Tongue (tissue), 2 donors: ENCODE measurements around the gene CLIC3. TPM values are rescaled to one million over a fixed set of nuclear protein-coding genes. Genes with fewer than 3 reads are reported as not detected.

Experiments
- DNase-seq: peaks from one replicate; pipeline ENCODE4 v3.0.0-alpha.2; 2015
- total RNA-seq: library from RNA; depleted of rRNA; stranded (reverse); fragments of >200 nt; gene quantifications from one replicate; pipeline ENCODE4 v1.2.3, GENCODE V29; 2014

Gene CLIC3
- total RNA-seq, 1 donor from 2014 or later = 4.9 TPM

DNA sequence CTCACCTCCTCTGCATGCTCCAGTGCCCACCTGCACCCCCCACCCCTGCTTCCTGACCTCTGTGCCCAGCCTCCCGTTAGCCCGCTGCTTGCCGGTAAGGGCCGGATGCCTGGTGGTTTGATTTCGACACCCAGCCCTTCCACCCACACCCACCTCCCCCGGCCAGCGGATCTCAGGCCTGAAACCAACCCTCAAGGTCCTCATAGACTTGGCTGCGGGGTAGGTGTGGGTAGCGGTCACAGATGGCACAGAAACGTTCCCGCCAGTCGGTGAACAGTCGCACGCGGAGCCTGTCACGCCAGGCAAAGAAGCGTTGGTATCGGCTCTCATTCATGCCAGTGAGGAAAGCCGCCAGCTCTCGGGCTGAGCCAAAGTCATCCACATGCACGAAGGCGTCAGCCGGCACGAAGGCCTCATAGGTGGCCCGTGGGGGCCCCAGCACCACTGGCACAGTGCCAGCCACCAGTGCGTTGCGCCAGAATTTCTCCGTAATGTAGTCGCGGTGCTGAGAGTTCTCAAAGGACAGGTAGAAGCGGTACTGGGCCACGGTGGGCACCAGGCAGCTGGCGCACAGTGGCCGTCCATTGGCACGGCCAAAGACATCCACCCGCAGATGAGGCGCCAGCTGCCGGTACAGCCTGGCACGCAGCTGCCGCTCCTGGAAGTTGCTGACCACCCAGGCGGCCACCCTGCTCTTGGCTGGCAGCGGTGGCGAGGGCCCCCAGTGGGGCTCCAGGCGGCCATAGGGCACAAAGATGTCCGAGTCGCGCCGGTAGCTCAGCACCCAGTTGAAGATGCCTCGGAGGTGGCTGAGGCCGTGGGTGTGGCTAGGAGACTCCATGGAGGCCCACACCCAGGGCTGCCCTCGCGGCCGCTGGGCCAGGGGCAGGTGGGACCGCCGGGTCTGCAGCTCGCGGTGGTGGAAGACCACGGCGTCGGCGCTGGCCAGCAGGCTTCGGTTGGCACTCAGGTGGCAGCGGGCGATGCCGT is 34.5 kb upstream of the CLIC3 start:
- DNase-seq = no peak

DNA sequence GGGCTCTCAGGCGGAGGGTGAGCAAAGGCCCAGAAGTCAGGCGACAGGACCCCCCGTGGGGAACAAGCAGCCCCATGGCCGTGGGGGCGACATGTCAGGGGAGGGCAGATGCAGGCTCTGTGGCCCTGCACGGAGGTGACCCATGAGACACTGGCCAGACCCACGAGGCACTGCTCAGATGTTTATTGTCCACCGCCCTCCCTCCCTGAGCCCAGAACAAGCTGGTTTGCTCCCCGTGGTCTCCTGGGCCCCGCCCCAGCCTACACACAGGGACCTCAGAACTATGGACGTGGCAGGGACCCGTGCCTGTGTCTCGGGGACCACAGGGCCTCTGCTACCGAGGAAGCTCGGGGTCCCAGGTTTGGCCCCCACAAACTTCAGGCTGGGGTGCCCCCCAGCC is 33.6 kb upstream of the CLIC3 start:
- DNase-seq = no peak

DNA sequence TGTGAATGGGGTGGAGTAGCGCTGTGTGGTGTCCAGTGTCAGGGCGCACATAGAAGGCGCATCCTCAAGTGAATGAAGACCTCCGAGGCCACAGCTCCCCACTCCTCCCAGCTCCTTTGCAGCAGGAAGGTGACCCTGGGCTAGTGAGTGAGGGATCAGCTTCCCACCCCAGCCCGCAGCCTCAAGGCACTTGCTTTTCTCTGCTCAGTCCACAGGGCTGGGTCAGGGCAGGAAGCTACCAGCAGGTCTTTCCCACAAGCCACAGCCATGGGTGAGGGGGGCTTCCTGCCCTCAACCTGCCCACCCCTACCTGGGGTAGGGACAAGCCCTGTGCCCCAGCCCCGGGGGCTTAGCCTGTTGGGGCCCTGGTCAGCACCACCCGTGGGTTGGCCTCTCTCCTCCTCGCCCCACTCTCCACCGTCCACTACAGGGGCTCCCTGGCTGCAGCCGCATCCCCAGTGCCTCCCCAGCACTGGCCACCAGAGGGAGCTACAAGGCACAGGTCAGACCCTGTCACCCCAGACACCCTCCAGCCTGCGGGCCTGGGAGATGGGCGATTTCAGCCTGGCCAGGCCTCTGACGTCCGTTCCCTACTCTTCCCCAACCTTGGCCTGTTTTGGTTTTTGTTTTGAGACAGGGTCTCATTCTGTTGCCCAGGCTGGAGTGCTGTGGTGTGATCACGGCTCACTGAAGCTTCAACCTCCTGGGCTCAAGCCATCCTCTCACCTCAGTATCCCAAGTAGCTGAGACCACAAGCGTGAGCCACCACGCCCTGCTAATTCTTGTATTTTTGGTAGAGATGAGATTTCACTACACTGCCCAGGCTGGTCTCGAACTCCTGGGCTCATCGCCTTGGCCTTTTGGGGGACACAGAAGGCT is 32.9 kb upstream of the CLIC3 start:
- peak; percentile 68 for DNase-seq

DNA sequence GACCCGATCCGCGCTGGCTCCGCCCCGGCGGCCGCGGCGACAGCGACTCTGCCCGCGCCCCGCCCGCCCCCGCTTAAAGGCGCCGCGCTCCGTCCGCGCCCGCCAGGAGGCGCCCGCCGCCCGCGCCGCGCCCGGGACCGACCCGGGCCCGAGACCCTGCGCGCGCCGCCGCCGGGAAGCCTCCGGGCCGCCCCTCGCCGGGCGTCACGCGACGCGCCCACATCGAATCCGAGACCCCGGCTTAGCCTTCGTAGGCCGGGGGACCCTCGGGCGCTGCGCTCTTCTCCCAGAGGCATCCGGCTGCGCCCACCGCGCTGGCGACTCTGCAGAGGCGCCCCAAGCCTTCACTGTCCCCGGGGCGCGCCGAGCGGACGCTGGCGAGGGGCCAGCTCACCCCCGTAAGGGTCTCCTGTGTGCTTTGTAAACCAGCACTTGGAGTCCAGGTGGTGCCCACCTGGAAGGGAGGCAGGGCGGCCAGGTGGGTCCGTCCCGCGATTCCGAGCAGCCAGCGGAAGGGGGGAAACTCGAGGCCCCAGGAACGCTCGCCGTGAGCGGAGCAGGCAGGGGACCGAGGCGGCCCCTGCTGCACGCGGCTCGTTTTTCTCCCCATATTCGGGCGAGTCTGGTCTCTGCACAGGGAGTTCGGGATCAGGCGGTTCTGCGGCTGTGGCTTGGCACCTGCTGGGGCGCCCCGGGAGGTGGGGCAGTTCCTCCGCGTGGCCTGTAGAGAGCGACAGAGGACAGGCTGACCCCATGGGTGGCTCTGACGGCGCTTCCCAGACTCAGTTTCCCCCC is 32.1 kb upstream of the CLIC3 start:
- DNase-seq = peak; percentile 79

DNA sequence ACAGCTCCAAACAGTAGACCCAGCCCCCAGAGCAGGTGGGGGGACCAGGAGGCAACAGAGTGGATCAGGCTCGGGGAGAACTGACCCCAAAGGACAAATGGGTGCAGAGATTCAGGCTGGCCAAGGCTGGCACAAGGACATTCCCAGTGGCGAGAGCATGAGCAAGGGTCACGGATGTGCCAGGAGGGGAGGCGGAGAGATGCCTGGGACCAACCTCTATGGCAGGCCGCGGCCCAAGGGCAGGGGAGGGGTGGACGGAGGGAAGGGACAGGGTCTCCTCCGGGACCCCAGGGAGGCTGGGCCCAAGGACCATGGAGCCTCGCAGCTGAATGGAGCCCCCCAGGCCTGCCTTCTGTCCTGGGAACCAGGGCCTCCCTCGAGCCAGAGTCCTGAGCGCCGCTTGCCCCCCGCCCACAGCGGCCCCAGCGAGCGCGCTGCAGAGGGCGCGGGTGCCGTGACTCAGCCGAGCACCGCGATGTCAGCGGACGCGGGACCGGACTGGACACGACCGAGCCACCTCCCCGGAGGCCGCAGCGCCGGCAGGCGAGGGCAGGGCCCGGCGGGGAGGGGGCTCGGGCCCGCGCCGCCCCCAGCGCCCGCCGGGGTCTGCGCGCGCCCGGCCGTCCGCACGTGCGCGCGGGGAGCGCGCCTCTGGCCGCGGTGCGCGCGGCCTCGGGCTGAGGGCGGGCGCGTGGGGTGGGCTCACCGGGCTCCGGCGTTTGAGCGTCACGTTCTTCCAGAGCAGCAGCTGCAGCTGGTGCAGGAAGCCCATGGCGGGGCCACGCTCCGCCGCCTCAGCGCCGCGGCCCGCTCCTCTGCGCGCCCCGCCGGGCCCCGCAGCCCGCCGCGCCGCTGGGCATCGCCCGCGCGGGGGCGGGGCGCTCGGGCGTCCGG is 31.2 kb upstream of the CLIC3 start, which contains the start of gene ABCA2:
ABCA2 (minus strand) TSS at position 869 of the 894 bp plus-strand sequence; CDS start at position 772, 97 bp downstream.
- DNase-seq = no peak

DNA sequence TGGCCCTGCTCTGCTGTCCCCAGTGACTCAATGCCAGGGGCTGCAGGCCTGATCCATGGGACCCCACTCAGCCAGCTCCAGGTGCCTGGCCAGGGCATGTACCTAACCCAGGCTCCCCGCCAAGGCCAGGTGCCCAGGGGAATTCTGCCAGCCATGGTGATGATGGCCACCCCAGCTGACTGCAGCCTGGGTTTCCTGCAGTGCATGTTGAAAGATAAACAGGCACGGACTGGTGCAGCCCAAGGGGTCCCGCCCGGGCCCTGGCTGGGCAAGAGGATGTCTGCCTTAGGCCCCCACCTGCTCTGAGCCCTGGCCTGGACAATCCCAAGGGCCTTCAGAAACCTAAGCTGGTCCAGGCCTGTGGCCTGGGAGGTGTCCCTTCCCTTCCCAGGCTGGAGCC is 30.5 kb upstream of the CLIC3 start:
- no peak for DNase-seq

DNA sequence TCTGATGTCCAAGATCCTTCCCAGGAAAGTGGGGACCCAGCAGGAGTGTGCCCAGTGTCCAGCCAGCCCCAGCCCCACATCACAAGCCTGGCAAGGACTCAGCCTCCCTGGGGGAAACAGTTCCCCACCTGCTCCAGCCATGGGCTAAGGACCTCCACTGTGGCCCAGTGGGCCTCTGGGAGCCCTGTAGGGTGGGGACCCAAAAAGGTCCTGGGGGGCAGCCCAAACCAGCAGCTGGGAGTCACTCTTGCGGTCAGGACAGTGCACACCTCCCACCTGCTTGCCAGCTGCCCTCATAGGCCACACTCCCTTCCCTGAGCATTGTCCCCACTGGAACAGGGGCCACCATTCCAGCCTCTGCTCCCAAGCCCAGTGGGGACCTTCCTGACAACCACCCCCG is 30.0 kb upstream of the CLIC3 start:
- no peak for DNase-seq

DNA sequence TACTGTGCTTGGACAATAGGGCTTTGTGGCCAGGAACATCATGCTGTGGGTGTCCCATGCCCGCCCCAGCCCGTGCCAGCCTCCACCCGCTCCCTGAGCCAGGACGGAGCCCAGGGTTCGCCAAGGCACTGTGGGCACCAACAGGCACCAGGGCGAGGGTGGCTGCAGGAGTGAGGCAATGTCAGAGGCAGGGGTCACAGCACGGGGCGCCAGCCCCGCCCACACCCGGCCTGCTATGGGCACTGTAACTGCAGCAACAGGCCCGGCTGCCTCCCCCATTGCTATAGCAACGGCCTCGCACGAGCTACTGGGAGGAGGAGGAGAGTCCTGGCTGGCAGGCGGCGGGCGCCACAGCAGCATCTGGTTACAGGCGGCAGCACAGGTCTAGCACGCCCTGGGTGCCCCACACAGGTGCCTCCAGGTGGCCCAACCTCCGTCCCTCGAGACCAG is 29.2 kb upstream of the CLIC3 start:
- DNase-seq = peak; percentile 50

DNA sequence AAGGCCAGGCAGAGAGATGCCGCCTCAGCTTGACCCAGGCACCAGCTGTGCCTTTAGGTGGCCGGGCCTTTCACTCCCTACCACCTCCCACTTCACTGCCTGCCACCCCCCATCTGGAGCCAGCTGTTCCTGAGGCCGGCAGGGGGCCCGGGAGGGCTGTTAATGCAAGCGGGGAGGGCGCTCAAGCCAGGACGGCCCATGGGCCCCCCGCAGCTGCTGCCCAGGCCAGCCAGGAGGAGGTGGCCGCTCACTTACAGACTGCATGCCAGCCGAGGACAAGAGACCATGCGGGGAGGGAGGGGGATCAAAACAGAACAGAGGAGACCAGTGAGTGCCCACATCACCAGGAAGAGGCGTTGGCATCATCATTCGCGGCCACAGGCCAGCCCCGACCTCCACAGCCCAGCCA is 27.2 kb upstream of the CLIC3 start:
- peak; percentile 37 for DNase-seq

DNA sequence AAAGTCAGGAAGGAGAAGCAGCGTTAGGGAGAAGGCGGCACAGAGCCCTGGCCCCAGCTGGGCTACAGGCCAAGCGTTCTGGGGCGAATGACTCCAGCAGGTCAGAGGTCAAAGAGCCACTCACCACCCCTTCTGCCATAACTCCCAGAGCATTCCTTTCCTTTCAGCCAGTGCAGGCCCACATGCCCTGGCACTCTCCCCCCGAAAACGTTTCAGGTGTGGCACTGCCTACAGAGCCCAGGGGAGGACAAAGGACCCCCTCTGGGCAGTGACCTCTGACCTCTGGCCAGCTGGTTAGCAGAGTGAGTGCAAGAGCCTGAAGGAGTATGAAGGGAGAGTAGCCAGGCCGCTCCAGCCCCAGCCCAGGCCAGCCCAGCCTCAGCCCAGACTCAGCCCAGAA is 26.8 kb upstream of the CLIC3 start:
- no peak for DNase-seq

DNA sequence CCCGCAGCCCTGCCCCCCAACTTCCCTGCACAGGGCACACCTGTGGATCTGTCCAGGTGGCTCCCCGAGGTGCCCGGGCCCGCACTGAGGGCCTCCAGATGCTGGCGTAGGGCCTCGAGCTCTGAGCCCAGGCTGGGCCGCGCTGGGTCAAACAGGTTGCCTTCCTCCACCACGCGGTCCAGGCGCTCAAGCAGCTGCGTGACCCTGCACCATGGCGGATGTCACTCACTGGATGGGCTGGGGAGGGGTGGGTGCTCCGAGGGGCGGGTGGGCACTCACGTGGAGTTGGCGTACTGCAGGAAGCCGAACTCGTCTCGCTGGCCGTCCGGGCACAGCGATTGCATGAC is 26.3 kb upstream of the CLIC3 start:
- no peak for DNase-seq

DNA sequence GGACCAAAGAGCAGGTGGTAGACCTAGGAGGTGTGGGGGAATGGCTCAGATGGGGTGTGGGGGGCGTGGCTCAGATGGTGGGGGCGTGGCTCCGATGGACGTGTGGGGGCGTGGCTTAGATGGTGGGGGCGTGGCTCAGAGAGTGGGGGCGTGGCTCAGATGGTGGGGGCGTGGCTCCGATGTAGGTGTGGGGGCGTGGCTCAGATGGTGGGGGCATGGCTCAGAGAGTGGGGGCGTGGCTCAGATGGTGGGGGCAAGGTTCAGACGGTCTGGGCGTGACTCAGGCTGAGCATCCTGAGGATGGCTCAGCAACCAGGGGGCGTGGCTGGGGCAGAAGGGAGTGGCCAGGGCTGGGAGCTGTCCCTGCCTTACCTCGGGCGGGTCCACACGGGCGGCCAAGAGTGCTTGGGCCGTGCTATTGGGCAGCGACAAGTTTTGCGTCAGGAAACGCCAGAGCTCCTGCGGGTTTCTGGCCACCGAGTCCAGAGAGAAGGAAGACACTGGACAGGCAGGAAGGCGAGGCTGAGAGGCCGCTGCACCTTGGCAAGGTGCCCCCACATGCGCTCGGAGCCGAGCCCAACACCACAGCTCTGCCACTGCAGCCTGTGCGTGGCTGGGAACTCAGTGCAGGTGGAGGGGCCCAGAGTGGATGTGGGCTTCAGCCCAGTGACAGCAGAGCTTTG is 25.8 kb upstream of the CLIC3 start:
- no peak for DNase-seq

DNA sequence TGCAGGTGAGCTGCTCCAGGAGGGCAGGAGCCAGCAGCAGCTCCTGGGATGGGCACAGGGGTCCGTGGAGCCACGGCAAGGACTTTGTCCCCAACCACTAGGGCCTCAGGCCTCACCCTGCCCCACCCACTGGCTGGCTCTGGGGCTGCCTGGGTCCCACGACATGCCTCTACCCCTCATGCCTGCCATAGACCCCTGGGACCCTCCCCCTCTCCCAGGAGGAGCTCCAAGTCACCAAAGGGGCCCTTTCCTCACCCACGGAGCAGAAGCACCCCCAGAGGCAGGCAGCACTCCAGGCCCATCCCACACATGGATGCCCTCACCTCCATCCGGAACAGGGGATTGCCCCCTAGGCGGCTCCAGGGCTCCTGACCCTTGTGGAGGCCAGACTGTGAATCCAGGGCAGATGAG is 25.2 kb upstream of the CLIC3 start:
- no peak for DNase-seq

DNA sequence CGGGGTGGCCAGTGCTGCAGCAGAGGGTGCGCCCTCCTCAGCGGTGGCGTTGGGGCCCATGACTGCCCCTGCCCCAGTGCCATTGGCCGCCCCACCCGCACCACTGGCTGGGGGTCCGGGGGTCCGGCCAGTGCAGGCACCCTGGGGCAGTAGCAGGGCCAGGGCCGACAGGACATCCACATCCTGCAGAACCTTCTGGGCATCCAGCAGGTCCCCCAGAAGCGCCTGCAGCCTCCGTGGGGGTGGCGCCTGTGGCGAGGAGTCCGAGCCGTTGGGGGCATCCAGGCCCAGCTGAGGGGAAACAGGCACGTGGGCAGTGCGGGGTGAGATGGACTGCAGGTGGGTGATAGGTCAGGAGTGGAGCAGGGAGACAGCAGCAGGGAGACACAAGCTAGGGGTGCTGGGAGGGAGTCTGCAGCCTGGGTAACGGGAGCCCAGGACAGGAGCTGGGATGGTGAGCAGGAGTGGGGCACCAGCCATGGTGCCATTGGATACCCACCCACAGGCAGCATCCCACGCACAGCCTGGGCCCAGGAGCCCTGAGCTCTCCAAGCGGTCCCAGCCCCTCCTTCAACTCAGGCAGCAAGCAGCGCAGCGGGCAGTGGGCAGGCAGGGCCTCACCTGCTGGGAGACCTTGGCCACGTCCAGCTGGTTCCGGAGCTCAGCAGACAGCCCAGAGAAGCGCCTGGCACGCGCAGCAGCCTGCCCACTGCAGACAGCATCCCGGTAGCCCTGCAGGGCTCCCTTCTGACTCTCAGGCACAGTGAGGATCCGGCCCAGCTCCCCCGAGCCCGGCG is 24.6 kb upstream of the CLIC3 start:
- no peak for DNase-seq

DNA sequence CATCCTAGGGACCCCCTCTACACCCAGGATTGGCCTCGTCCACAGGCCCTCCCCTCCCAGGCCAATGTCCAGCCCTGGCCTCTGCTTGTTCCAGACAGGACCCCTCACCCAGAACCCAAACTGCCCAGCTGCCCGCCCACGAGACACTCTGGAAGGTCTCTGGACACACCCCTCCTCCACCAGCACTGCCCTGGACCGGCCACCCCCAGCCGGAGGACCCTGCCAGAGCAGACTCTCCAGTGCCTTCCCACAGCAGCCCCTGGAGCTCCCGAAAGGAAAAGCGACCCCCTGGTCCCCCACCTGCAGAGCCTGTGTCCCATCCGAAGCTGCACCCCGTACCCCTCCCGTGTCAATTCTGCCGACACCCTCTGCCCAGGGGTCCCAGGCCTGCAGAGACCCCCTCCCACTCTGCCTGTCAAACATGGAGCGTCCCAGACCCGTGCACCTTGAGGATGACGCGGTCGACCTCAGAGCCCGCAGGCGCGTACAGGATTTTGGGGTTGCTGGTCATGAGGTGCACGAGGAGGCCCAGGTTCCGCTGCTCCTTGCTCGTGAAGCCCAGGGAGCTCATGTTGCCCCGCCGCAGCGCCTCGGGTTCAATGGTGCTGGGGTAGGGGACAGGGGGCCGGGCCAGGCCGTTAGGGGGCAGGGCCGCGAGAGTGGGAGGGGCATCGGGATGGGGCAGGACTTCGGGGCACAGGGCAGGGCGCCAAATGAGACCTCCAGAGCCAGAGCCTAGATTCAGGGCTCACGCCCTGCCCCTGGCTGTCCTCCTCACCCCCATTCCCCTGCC is 23.7 kb upstream of the CLIC3 start:
- no peak for DNase-seq

DNA sequence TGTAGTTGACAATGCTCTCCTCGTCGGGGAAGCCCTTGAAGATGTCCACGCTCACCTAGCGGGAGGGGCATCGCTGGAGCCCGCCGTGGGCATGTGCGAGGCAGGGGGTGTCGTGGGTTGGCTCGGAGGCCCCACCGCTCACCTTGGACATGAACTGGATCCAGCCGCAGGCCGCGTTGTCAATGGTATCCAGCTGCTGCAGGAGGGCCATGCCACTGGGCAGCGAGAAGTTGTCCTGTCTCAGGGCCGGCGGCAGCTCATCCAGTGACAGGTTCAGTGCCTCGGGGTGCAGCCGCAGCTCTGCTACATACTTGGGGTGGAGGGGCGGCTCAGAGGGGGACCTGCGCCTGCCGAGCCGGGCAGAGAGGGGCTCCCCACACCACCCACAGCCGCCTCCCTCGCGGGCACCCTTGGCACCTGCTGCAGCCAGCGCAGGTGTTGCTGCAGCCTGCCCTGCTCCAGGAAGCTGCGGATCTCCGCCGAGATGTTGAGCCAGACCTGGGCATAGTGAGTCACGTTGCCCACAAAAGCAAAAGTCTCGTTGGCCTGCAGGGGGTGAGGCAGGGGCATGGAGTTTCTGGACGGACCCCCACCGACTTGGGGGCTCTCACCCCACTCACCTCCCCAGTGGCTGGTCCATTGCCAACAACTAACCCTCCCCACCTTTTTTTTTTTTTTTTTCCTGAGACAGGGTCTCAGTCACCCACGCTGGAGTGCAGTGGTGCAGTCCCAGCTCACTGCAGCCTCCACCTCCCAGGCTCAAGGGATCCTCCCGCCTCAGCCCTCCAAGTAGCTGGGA is 22.6 kb upstream of the CLIC3 start:
- no peak for DNase-seq

DNA sequence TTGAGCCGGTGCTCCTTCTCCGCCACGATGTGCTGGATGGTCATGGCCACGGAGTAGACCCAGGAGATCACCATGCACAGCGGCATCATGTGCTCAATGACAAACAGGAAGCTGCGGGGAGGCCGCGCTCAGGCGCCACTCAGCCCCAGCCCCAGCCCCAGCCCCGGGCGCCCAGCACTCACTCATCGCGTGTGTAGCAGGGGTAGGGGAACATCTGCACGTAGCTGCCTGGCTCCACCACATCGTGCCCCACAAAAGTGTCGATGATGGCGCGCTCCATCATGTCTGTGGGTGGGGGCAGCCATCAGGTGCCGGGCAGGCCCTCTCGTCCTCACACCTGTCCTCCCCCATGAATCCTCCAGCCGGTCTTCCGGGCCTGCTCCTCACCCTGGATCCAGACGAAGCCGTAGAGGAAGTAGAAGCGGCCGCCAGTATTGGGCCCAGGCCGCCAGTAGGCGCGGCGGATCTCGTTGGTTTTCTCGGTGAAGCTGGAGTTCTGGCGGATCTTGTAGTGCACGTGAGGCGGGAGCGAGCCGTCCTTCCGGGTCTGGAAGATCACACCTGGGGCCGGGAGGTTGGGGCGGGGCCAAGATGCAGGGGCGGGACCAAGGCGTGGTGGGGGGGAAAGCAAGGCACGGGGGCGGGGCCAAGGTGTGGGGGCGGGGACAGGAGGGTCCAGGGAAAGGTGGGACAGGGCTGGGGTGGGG is 21.6 kb upstream of the CLIC3 start:
- DNase-seq = no peak
